Testis (tissue), 2 donors: ENCODE results near the gene BOD1L1.

Experiments
- POLR2A ChIP-seq: fragments of 450-650 bp; IDR thresholded peaks from one replicate; pipeline ENCODE4 v1.6.1; 2017; ENCODE audit warnings: antibody characterized with exemption, mild to moderate bottlenecking, moderate library complexity
- TF ChIP-seq, protein P1 (sequence below), 3 experiments: fragments of 450-650 bp in 2 of 3; fragments of 200-600 bp in 1 of 3; sonication (generic) in 1 of 3; IDR thresholded peaks; one replicate each; pipeline ENCODE4 v1.5.1; 2016 to 2019; ENCODE audit warnings: antibody characterized with exemption in 3 of 3, mild to moderate bottlenecking in 2 of 3, moderate library complexity in 1 of 3

DNA sequence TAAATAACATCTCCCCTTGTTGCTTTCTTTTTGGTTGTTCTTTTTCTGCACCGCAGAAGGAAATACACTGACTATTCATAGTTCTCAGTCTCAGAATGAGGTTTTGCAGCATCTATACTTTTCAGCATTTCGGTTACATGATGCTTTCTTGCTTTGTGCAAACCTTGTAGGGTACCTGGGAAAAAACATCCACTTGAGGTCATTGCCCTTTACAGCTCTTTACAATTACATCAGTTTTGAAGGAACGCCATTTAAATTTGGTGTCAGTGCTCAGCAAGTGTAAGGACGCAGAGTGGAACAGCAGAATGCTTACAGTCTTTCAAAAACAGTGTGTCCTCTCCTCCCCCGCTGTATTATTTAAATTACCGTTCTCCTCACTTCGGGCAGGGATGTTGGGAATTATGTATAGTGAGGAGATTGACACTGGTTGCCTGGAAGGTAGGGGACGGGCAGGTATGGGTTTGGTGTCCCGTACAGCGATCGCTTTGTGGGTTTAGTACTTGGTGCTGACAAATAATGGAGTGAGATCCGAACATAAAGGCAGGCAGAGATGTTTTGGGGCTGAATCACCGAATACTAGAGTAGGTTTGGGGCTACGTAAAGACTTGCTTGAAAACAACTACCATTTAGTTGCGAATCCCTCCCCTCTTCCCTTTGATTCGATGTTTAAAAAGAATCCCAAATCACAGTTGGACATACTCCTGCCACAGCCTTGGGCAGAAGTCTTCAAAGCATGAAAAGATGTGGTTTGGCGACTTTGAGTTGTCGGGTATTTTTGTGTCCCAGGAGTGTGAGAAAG lies 81.2 kb downstream of the BOD1L1 start:
- TF ChIP-seq, protein P1, sequence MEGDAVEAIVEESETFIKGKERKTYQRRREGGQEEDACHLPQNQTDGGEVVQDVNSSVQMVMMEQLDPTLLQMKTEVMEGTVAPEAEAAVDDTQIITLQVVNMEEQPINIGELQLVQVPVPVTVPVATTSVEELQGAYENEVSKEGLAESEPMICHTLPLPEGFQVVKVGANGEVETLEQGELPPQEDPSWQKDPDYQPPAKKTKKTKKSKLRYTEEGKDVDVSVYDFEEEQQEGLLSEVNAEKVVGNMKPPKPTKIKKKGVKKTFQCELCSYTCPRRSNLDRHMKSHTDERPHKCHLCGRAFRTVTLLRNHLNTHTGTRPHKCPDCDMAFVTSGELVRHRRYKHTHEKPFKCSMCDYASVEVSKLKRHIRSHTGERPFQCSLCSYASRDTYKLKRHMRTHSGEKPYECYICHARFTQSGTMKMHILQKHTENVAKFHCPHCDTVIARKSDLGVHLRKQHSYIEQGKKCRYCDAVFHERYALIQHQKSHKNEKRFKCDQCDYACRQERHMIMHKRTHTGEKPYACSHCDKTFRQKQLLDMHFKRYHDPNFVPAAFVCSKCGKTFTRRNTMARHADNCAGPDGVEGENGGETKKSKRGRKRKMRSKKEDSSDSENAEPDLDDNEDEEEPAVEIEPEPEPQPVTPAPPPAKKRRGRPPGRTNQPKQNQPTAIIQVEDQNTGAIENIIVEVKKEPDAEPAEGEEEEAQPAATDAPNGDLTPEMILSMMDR (IDR thresholded peaks at IDR 0.05), result no peak
- TF ChIP-seq POLR2A, result no peak
